HepG2 (cell line): ENCODE data around the gene VAMP2. TPM values are rescaled to one million over a fixed set of nuclear protein-coding genes. Genes with fewer than 3 reads are reported as not detected.
A peak's percentile ranks its signal among the peaks of the same experiment; 100 is the strongest.

Source experiments
- AGO1 ChIP-seq: fragments of 200-400 bp; formaldehyde crosslinking; IDR thresholded peaks from 2 replicates; pipeline ENCODE4 v1.6.1; 2017; ENCODE audit warnings: mild to moderate bottlenecking, low read depth, low read length, moderate library complexity; ENCODE audit not compliant: poor library complexity, severe bottlenecking
- CHD2 ChIP-seq: IDR thresholded peaks from 2 replicates; pipeline ENCODE4 v1.6.1; 2011; ENCODE audit warnings: low read depth, low read length, improper control_type of control experiment
- GFI1 ChIP-seq: sonication (generic); formaldehyde crosslinking; IDR thresholded peaks from 2 replicates; pipeline ENCODE4 v1.5.0; 2020; ENCODE audit warnings: missing genetic modification reagents, mild to moderate bottlenecking, borderline replicate concordance
- HMG20B ChIP-seq: conservative IDR thresholded peaks from 2 replicates; pipeline ENCODE4 v1.6.1; 2016; ENCODE audit warnings: missing genetic modification reagents, missing compliant biosample characterization
- HNRNPL ChIP-seq: fragments of 200-400 bp; formaldehyde crosslinking; IDR thresholded peaks from 2 replicates; pipeline ENCODE4 v1.6.1; 2017; ENCODE audit warnings: mild to moderate bottlenecking, low read depth, low read length
- IKZF4 ChIP-seq: sonication (generic); formaldehyde crosslinking; IDR thresholded peaks from 2 replicates; pipeline ENCODE4 v1.5.1; 2020; ENCODE audit warnings: borderline replicate concordance, mild to moderate bottlenecking, low read depth, missing genetic modification reagents; ENCODE audit errors: not compliant biosample characterization
- KDM5B ChIP-seq: sonication (generic); formaldehyde crosslinking; IDR thresholded peaks from 2 replicates; pipeline ENCODE4 v1.4.0; 2020; ENCODE audit warnings: missing genetic modification reagents, mild to moderate bottlenecking, borderline replicate concordance
- MAZ ChIP-seq, 2 experiments: sonication (generic) in 1 of 2; formaldehyde crosslinking in 1 of 2; IDR thresholded peaks; 2 replicates each; pipeline versions ENCODE4 v1.5.0 to v1.6.1; 2012 to 2020; ENCODE audit warnings: low read depth in 2 of 2, mild to moderate bottlenecking in 2 of 2, borderline replicate concordance in 1 of 2, improper control_type of control experiment in 1 of 2, low read length in 1 of 2, missing genetic modification reagents in 1 of 2, moderate library complexity in 1 of 2
- MTA3 ChIP-seq: sonication (generic); formaldehyde crosslinking; IDR thresholded peaks from 2 replicates; pipeline ENCODE4 v1.4.0; 2020; ENCODE audit warnings: missing genetic modification reagents
- POLR2A ChIP-seq, 2 experiments: IDR thresholded peaks; 2 replicates each; pipeline ENCODE4 v1.6.1; 2011; ENCODE audit warnings: low read depth in 2 of 2, low read length in 2 of 2, mild to moderate bottlenecking in 1 of 2, moderate library complexity in 1 of 2; ENCODE audit not compliant: insufficient read depth in 1 of 2
- REL ChIP-seq: sonication (generic); formaldehyde crosslinking; conservative IDR thresholded peaks from 2 replicates; pipeline ENCODE4 v1.8.0; 2022; ENCODE audit warnings: mild to moderate bottlenecking, missing genetic modification reagents, moderate library complexity
- SALL1 ChIP-seq: sonication (generic); formaldehyde crosslinking; IDR thresholded peaks from 2 replicates; pipeline ENCODE4 v1.8.0; 2022; ENCODE audit warnings: mild to moderate bottlenecking, missing genetic modification reagents
- TBP ChIP-seq: sonication (generic); formaldehyde crosslinking; IDR thresholded peaks from 2 replicates; pipeline ENCODE4 v1.5.0; 2020; ENCODE audit warnings: missing genetic modification reagents
- ZBTB7A ChIP-seq: sonication (generic); formaldehyde crosslinking; IDR thresholded peaks from 2 replicates; pipeline ENCODE4 v1.8.0; 2022; ENCODE audit warnings: mild to moderate bottlenecking, missing genetic modification reagents
- ZFY ChIP-seq: sonication (generic); formaldehyde crosslinking; IDR thresholded peaks from 2 replicates; pipeline ENCODE4 v1.4.0; 2020; ENCODE audit warnings: missing genetic modification reagents
- ZNF543 ChIP-seq: sonication (generic); formaldehyde crosslinking; IDR thresholded peaks from 2 replicates; pipeline ENCODE4 v1.4.0; 2020; ENCODE audit warnings: mild to moderate bottlenecking, missing genetic modification reagents
- ZNF740 ChIP-seq: sonication (generic); formaldehyde crosslinking; IDR thresholded peaks from 2 replicates; pipeline ENCODE4 v1.4.0; 2020; ENCODE audit warnings: missing genetic modification reagents
- polyA plus RNA-seq, 8 experiments: library from polyadenylated mRNA; depleted of rRNA in 3 of 8; stranded (reverse) in 7 of 8; unstranded in 1 of 8; fragments of >200 nt; fragmentation: Illumina TruSeq in 4 of 8; extraction: Trizol in 4 of 8; gene quantifications; 2 replicates each; pipeline versions ENCODE4 v1.2.1 to v1.2.3, GENCODE V29; 2011 to 2016; ENCODE audit warnings: low read depth in 4 of 8, missing spikeins in 1 of 8, mixed read lengths in 1 of 8; ENCODE audit not compliant: insufficient read depth in 1 of 8
- total RNA-seq, 5 experiments: library from RNA; depleted of rRNA; stranded (reverse); fragments of >200 nt; fragmentation: Illumina TruSeq; extraction: Trizol; gene quantifications; 2 replicates each; pipeline ENCODE4 v1.2.3, GENCODE V29; 2016; ENCODE audit warnings: low read depth in 1 of 5
- TF ChIP-seq, protein P1 (sequence below): sonication (generic); formaldehyde crosslinking; IDR thresholded peaks from 2 replicates; pipeline ENCODE4 v1.5.0; 2020; ENCODE audit warnings: missing genetic modification reagents
- TF ChIP-seq, protein P2 (sequence below): sonication (generic); formaldehyde crosslinking; IDR thresholded peaks from 2 replicates; pipeline ENCODE4 v1.4.0; 2020; ENCODE audit warnings: missing genetic modification reagents, borderline replicate concordance
- TF ChIP-seq, protein P3 (sequence below): sonication (generic); formaldehyde crosslinking; IDR thresholded peaks from 2 replicates; pipeline ENCODE4 v1.4.0; 2020; ENCODE audit warnings: missing genetic modification reagents

Gene VAMP2
- total and polyA plus RNA-seq, 2 of the 13 experiments (the other 11 are each of a cell fraction or from before 2014, with no cell fraction given): 3.9 to 17.2 TPM

- TF ChIP-seq, protein P1, sequence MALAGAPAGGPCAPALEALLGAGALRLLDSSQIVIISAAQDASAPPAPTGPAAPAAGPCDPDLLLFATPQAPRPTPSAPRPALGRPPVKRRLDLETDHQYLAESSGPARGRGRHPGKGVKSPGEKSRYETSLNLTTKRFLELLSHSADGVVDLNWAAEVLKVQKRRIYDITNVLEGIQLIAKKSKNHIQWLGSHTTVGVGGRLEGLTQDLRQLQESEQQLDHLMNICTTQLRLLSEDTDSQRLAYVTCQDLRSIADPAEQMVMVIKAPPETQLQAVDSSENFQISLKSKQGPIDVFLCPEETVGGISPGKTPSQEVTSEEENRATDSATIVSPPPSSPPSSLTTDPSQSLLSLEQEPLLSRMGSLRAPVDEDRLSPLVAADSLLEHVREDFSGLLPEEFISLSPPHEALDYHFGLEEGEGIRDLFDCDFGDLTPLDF (CRISPR knock-in tag): 0 out of 2 replicates have a peak, but pooled peaks have one; percentile 14
- TF ChIP-seq ZNF543 (0 out of 2 replicates have a peak, but pooled peaks have one; percentile 11), HMG20B (CRISPR knock-in tag) (no peak), AGO1 (peak; percentile 3), SALL1 (0 out of 2 replicates have a peak, but pooled peaks have one; percentile 6), ZFY (CRISPR knock-in tag) (peak; percentile 59), MAZ (IDR thresholded peaks at IDR 0.05; ENCODE audit: borderline replicate concordance, low read depth, low read length) (no peak), MAZ (CRISPR knock-in tag; IDR thresholded peaks at IDR 0.05; ENCODE audit: low read depth) (peak; percentile 57), ZNF740 (CRISPR knock-in tag) (0 out of 2 replicates have a peak, but pooled peaks have one; percentile 4), IKZF4 (CRISPR knock-in tag) (no peak), ZBTB7A (peak; percentile 79), MTA3 (CRISPR knock-in tag) (no peak), CHD2 (no peak), KDM5B (CRISPR knock-in tag) (peak; percentile 5; the same call in 1 of the 2 replicates), TBP (no peak), REL (CRISPR knock-in tag) (0 out of 2 replicates have a peak, but pooled peaks have one; percentile 17), GFI1 (no peak), POLR2A (IDR thresholded peaks at IDR 0.05; ENCODE audit: insufficient read depth in 1 of 2, low read depth in 2 of 2, low read length in 2 of 2) (peak in 1 of 2 experiments; percentile 56; a peak in 2 of 4 replicates), HNRNPL (peak; percentile 24; the same call in 1 of the 2 replicates)
- TF ChIP-seq, protein P2, sequence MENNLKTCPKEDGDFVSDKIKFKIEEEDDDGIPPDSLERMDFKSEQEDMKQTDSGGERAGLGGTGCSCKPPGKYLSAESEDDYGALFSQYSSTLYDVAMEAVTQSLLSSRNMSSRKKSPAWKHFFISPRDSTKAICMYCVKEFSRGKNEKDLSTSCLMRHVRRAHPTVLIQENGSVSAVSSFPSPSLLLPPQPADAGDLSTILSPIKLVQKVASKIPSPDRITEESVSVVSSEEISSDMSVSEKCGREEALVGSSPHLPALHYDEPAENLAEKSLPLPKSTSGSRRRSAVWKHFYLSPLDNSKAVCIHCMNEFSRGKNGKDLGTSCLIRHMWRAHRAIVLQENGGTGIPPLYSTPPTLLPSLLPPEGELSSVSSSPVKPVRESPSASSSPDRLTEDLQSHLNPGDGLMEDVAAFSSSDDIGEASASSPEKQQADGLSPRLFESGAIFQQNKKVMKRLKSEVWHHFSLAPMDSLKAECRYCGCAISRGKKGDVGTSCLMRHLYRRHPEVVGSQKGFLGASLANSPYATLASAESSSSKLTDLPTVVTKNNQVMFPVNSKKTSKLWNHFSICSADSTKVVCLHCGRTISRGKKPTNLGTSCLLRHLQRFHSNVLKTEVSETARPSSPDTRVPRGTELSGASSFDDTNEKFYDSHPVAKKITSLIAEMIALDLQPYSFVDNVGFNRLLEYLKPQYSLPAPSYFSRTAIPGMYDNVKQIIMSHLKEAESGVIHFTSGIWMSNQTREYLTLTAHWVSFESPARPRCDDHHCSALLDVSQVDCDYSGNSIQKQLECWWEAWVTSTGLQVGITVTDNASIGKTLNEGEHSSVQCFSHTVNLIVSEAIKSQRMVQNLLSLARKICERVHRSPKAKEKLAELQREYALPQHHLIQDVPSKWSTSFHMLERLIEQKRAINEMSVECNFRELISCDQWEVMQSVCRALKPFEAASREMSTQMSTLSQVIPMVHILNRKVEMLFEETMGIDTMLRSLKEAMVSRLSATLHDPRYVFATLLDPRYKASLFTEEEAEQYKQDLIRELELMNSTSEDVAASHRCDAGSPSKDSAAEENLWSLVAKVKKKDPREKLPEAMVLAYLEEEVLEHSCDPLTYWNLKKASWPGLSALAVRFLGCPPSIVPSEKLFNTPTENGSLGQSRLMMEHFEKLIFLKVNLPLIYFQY (CRISPR knock-in tag): no peak
- TF ChIP-seq, protein P3, sequence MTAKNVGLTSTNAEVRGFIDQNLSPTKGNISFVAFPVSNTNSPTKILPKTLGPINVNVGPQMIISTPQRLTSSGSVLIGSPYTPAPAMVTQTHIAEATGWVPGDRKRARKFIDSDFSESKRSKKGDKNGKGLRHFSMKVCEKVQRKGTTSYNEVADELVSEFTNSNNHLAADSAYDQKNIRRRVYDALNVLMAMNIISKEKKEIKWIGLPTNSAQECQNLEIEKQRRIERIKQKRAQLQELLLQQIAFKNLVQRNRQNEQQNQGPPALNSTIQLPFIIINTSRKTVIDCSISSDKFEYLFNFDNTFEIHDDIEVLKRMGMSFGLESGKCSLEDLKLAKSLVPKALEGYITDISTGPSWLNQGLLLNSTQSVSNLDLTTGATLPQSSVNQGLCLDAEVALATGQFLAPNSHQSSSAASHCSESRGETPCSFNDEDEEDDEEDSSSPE (CRISPR knock-in tag): peak; percentile 49; the same call in 1 of the 2 replicates
These were observed 539 bp upstream of the VAMP2 start (continued) for GRCh38 chr17:8162997-8163977.
